Daoy (cell line): ENCODE measurements around the gene C2orf76. TPM values are rescaled to one million over a fixed set of nuclear protein-coding genes. Genes with fewer than 3 reads are reported as not detected.
"Not testable (repeated sequence)": the region's sequence is repeated elsewhere in the genome, so short reads cannot be mapped to it uniquely, and the experiment has no call there.

ENCODE experiments used
- DNase-seq: peaks from one replicate; pipeline ENCODE4 v3.0.0-alpha.2; 2015; ENCODE audit warnings: low read depth
- total RNA-seq: library from RNA; depleted of rRNA; stranded (reverse); fragments of >200 nt; shearing (Covaris generic); gene quantifications from 2 replicates; pipeline ENCODE4 v1.2.3, GENCODE V29; 2014; rRNA removed

C2orf76 gene
- 15.9 and 19.6 TPM in 2 replicates for total RNA-seq

- DNase-seq, result peak; percentile 98
These were observed at the start of gene C2orf76, which contains the start of gene DBI for GRCh38 chr2:119366649-119367471. Gene C2orf76 (minus strand): TSS chr2:119366834. CDS start chr2:119339959, 26,875 bp downstream. Gene DBI (plus strand): TSS chr2:119366977. CDS start chr2:119367052, 75 bp downstream.

DNA sequence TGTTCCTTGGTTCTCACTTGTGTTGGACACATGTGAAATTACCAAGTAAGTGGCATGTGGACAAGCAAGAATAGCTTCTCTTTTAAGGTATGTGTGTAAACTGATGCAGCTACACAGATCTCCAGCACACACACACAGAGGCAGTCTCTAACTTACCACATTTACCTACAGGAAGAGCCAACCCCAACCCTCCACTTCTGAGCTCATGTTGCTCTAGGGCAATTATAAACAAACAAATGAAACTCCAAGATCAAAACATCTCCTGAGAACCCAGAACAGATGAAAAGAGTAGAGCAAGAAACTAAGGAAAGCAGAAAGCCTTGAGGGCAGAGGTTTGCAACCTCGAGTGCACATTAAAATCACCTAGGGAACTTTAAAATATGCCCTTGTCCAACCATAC is 49.0 kb upstream of the C2orf76 start:
- no peak for DNase-seq

- no peak for DNase-seq
These were observed 48.3 kb upstream of the C2orf76 start for GRCh38 chr2:119414894-119415293.

GRCh38 chr2:119409506-119409905 is 42.9 kb upstream of the C2orf76 start:
- no peak for DNase-seq

- no peak for DNase-seq
These were observed 41.6 kb upstream of the C2orf76 start for GRCh38 chr2:119408221-119408619.

- DNase-seq, result peak; percentile 51
These were observed 41.0 kb upstream of the C2orf76 start for GRCh38 chr2:119407430-119408220.

- no peak for DNase-seq
These were observed 38.5 kb upstream of the C2orf76 start for GRCh38 chr2:119405151-119405550.

- not testable (repeated sequence) for DNase-seq
These were observed 37.0 kb upstream of the C2orf76 start for GRCh38 chr2:119403618-119404017.

GRCh38 chr2:119402645-119403560 is 36.3 kb upstream of the C2orf76 start:
- DNase-seq, result no peak

- no peak for DNase-seq
These were observed 35.5 kb upstream of the C2orf76 start for GRCh38 chr2:119402106-119402505.

GRCh38 chr2:119397196-119397595 is 30.6 kb upstream of the C2orf76 start:
- DNase-seq, result no peak

GRCh38 chr2:119393971-119394748 is 27.5 kb upstream of the C2orf76 start:
- DNase-seq, result no peak

- peak; percentile 67 for DNase-seq
These were observed 23.1 kb upstream of the C2orf76 start for GRCh38 chr2:119389615-119390306.

DNA sequence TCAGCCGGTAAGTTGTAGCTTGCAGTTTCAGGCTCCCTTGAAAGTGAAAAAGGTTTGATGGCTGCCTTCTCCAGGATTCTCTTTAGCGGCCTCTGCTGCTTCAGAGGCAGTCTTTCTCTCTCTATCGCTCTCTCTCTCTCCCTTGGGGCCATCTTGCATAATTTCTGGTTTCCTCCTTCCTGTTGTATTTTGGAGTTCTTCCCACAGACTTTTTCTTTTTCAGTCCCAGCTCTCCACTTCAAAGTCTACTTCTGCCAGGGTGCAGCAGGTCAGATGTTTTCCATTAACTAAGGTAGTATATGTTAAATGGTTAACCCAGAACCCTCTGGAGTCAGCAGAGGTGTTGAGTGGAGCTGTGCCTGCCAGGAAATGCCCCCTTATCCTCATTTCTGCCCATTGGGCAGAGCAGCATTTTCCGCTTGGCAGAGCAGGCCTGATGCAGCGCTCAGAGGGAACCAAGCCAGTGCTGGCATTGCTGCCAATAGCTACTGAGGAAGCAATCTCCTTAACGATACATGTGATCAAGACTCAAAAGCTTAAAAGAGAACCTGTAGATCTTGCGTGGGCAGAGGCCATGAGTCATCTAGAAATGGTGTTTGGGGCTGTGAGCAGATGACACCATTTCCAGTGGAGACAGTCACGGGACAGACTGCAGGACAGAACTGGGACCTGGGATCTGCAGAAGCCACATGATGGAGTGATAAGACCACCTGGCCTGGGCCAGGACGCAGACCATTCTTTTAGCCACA is 20.9 kb upstream of the C2orf76 start:
- peak; percentile 52 for DNase-seq

GRCh38 chr2:119385466-119385865 is 18.8 kb upstream of the C2orf76 start:
- DNase-seq, result no peak

GRCh38 chr2:119384971-119385370 is 18.3 kb upstream of the C2orf76 start:
- no peak for DNase-seq

DNA sequence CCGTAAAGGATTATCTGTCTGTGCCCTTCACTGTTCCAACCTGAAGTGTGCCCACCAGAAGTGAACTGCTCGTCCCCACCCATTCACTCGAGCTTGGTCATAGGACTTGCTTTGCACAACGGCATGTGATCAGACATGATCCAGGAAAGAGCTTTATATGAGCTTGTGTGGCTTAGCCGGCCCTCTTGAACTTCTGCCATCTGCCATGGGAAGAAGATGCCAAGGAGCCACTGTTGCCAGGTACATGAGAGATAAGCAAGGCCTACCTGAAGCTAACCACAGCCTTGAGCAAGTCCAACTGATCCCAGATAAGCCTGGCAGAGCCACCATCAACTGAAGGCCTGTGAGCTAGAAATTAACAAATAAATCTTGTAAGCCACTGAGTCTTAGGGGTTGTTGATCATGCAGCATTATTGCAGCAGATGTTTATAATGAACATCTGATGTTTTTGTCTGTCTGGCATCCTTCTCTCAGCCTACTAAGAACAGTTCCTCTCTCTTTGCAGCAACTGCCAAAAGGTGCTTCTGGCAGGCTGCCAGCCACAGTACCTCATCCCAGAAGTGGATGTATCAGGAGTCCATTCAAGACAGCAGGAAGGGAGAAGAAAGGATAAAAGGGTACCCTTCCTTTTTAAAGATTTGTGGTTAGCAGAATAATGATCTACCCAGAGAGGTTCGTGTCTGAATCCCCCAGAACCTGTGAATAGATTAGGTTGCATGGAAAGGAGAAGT is 16.9 kb upstream of the C2orf76 start:
- no peak for DNase-seq

GRCh38 chr2:119378566-119378965 is 11.9 kb upstream of the C2orf76 start:
- no peak for DNase-seq

- DNase-seq, result no peak
These were observed 11.3 kb upstream of the C2orf76 start for GRCh38 chr2:119377993-119378345.
